Measurements from ENCODE around the gene HOTAIR.

The HOTAIR gene

DNA sequence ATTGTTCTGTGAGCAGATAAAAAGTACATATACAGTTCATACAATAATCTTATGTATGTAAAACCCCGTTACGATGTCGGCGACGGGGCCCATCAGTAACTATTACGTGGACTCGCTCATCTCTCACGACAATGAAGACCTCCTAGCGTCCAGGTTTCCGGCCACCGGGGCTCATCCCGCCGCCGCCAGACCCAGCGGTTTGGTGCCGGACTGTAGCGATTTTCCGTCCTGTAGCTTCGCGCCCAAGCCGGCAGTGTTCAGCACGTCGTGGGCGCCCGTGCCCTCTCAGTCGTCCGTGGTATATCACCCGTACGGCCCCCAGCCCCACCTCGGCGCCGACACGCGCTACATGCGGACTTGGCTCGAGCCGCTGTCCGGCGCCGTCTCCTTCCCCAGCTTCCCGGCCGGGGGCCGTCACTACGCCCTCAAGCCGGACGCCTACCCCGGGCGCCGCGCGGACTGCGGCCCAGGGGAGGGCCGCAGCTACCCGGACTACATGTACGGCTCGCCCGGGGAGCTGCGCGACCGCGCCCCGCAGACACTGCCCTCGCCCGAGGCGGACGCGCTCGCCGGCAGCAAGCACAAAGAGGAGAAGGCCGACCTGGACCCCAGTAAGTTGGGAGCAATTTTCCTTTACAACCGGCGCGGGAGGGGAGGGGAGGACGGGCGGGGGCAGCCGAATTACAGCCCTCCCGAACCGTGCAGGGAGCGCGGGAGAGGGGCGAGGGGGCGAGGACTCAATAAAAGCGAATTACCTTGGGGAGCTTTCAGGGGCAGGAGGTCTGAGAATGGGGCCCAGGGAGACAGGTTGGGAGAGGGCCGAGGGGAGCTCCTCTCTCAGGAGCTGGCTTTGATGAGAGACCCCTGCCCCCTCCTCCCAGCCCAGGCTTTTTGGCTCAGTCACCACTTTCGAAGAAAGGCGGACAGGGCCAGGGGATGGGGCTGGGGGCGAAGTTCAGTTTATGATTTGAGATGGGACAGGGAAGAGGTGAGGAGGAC lies 25.7 kb upstream of the HOTAIR start, which contains the start of gene HOXC9:
Gene HOXC9, plus strand, starts transcription at position 46 of the 999 bp plus-strand sequence. Its CDS starts 28 bp downstream, at position 74.
- in situ Hi-C loops (cut with MboI; ENCODE audit: low sequenced_read_pairs), result no loop called here

- in situ Hi-C loops (cut with MboI; ENCODE audit: low sequenced_read_pairs), result loop anchor here (25.0 kb wide), 1 partner anchor 388 kb away; the partner anchor contains the start of gene ZNF385A
Measured at GRCh38 chr12:53999559-54000115, 24.9 kb upstream of the HOTAIR start.

GRCh38 chr12:53998900-53999236 lies 24.1 kb upstream of the HOTAIR start:
- in situ Hi-C loops (cut with MboI; ENCODE audit: low sequenced_read_pairs), result loop anchor here (25.0 kb wide), 1 partner anchor 388 kb away; the partner anchor contains the start of gene ZNF385A

DNA sequence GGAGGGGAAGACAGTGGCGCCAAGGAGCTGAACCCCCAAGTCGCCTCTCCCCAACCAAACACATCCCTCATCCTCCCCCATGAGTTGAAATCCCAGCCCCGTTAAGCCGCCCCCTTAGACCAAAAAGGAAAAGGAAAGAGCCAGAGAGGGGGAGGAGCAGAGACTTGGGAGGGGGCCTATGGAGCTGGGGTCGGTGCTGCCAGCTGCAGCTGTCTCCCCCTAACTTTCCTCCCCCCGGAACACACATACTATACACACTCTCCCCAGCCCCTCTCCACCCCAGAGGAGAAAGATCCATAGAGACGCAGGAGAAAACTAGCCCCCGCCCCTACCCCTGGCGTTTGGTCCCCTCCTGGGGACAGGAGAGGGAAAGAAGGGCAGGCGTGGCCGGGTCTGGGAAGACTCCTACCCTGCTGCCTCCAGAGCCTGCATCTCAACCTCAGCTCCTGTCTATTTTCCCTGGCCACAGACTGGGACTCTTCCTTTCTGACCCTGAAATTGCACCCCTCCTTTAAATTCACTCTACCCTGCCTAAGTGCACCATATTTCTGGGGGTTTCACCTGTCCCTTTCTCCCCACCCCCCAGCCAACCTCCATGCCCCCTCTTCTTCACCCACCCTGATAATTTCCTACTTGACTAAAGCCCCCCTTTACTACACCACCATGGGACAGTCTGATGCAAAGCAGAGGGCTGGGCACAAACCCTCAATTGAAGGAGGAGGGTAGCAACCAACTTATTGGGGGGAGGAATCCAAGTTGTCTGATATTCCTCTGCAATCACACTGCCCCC lies 23.6 kb upstream of the HOTAIR start:
- in situ Hi-C loops (cut with MboI; ENCODE audit: low sequenced_read_pairs), result loop anchor here (25.0 kb wide), 1 partner anchor 389 kb away; the partner anchor contains the start of gene ZNF385A

DNA sequence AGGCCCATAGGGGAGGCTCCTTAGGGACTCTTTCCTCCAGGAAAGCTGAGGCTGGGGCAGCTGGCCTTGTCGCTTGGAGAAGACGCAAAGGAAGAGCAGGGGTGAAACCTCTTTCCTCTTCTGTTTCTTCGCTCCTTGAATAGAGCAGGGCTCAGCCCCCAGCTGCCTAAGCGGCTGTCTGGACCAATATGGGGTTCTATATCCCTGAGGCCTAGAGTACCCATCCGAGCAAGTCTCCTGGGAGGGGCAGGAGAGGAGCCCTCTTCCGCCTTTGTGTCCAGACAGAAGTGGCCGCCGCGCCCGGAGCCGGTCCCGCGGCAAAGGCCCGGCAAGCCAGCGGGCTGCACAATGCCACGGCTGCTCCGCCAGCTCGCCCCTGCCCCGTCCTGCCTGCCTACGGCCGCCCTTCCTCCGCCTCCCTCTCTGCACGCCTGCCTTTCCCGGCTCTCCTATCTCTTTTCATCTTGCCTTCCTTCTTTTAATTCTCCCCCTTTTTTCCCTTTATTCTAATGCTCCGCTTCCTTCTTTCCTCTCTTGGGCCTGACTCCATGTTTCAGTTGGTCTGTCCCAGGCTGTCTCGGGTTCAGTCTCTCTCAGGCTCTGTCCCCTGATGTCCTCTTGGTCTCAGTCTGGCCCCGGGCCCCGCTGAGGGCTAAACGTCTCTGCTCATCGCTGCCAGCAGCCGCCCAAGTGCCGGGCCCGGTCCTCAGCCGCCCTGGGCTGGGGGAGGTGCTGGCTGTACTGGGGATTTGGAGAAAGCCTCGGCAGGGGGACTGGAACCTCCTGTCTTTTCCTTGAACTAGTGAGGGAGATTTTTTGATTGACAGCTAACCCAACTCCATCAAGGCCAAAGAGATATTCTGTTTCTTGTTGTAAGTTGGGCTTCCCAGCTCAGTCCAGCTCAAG lies 22.7 kb upstream of the HOTAIR start:
- in situ Hi-C loops (cut with MboI; ENCODE audit: low sequenced_read_pairs), result loop anchor here (25.0 kb wide), 1 partner anchor 390 kb away; the partner anchor contains the start of gene ZNF385A

DNA sequence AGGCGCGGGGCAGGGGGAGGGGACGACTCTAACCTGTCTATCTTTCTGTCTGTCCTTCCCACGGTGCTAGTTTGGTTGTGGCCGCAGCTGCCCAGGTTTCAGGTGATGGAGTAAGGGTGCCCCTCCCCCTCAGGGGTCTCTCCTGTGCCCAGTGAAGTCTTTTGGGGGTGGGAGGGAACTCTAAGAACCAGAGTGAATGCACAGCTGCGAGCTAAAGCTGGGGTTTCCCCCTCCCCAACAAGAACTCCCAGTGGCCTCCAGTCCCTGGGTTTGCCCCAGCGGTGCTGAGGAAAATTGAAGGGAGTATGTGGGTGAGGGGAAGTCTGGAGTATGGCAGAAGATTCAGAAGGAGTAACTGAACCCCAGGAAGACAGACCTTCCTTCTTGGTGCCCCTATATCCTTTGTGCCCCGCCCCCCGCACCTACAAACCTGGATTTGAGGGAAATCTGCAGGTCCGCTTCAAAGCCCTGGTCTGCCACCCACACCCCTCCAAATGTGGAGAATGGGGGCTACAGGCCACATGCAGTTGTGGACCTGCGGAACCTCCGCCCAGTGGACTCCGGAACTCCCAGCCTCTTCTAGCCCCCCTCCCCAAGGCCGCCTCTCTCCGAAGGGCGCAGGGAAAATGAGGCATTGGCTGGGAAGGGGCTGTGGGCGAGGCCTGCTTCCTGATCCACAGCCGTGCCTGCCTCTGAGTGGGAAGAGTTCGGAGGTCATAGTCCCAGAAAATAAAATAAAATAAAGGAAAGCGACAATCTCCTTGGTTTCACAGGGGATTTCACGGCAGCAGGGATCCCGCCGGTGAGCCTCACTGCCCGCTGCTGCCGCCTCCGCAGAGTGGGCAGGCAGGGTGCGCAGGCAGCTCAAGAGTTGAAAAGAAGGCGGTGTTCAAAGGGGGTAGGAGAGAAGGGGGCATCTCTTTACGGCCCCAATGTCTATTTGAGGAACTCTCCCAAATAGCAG lies 21.8 kb upstream of the HOTAIR start:
- in situ Hi-C loops (cut with MboI; ENCODE audit: low sequenced_read_pairs), result loop anchor here (25.0 kb wide), 1 partner anchor 391 kb away; the partner anchor contains the start of gene ZNF385A

DNA sequence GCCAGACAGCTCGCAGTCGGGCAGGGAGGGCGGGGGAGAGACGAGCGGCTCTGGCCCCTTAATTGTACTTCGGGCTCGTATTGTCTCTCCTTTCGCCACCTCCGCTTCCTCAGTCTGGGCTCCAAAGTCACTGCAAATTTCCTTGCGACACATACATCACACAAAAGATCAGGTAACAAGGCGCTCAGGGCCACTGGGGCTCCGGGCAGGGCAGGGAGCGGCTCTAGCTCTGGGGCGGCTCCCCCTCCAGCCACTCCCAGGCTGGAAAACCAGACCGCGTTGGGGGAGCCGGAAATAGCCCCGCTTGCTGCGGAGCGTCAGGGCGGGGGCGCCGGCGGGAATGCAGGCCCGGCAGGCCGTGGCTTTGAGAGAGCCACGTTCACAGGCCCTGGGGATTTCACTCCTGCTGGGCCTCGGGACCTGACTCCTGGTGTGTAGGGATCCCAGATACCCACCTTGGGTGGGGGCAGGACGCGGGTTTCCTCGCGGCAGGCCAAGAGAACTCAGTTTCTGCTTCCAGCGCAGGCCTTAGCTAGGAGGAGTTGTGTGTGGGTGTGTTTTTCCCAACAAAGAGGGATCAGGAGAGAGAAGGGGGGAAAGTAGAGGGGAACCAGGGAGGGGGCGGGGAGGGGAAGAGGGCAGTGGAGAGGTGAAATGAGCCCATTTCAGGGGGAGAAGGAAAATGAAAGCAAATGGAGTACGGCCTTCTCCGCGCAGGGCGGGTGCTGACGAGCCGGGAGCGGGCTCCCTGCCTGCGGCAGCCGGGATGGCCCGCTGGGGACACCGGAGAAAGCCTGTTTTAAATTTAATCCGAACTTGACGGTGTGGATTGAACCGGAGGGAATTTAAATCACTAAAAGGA lies 20.9 kb upstream of the HOTAIR start:
- in situ Hi-C loops (cut with MboI; ENCODE audit: low sequenced_read_pairs), result loop anchor here (25.0 kb wide), 1 partner anchor 392 kb away; the partner anchor contains the start of gene ZNF385A

DNA sequence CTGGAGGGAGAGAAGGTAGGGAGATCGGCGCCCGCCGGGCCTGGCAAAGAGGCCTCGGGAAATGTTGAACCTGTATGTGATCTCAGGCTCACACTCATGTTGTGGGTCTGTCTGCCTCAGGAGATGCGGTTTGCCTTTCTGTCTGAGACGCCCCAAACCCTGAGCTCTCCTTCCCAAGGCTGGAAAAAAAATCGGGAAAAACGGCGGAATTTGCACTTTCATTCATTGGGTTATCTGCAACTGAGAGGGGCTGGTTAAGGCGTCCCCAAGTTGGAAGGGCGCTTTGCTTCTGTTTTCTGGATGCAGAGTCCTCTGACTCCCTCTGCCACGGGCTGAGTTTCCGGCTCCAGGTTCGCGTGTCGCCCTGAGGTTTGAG lies 20.2 kb upstream of the HOTAIR start:
- in situ Hi-C loops (cut with MboI; ENCODE audit: low sequenced_read_pairs), result loop anchor here (25.0 kb wide), 1 partner anchor 392 kb away; the partner anchor contains the start of gene ZNF385A

GRCh38 chr12:53994264-53995001 lies 19.7 kb upstream of the HOTAIR start:
- in situ Hi-C loops (cut with MboI; ENCODE audit: low sequenced_read_pairs), result loop anchor here (25.0 kb wide), 1 partner anchor 393 kb away; the partner anchor contains the start of gene ZNF385A

DNA sequence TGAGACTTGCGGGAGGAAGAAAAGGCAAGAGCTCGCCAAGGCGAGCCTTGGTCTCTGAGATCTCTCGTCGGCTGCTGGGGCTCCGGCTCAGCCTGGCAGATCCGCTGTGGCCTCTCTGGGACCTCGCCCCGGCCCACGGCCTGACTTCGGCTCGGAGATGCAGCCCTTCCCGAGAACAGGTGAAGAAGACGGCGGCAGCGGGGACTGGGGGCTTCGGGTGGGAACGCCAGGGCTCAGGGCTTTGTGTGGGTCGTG lies 19.2 kb upstream of the HOTAIR start:
- in situ Hi-C loops (cut with MboI; ENCODE audit: low sequenced_read_pairs), result loop anchor here (25.0 kb wide), 1 partner anchor 393 kb away; the partner anchor contains the start of gene ZNF385A

GRCh38 chr12:53993162-53994008 lies 18.6 kb upstream of the HOTAIR start:
- in situ Hi-C loops (cut with MboI; ENCODE audit: low sequenced_read_pairs), result loop anchor here (25.0 kb wide), 1 partner anchor 394 kb away; the partner anchor contains the start of gene ZNF385A

DNA sequence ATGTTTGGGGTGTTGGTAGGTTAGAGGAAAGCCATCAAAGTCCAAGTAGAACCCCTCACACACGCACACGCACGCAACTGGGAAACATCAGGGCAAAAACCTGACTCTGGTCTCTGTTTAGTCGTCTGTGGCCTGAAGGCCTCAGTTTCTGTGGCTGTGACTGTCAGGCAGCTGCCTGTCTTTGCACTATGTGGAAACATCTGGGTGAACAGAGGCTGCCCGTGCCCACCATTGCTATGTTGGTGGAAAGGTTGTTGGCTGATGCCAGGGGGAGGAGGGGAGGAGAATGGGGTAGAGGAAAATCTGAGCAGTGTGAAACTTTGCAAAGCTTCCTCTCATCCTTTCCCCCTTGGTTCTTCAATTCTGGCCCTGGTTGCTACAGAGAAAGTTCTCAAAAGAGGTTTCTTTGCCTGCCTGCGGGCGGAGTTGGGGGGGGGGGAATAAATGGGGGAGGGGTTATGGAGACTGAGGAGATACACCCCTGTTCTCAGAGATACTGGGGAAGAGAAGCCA lies 17.7 kb upstream of the HOTAIR start:
- in situ Hi-C loops (cut with MboI; ENCODE audit: low sequenced_read_pairs), result loop anchor here (25.0 kb wide), 1 partner anchor 395 kb away; the partner anchor contains the start of gene ZNF385A

DNA sequence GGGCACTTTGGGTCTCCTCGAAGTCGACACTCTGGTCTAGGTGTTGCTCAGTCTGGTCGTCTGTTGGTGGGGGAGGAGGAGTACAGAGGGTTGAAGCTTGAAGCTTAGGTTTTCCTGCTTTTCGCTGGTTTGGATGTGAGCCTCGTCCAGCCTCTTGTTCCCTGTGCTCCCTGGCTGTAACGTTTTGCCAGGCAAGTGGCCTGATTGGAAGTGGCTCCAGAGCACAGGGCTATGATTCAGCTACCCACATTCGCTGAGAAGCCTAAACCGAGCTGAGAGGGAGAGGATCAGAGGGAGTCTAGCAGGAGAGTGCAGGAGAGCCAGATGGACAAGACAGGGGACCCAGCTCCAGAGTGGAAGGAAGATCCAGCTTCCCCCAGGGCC lies 16.3 kb upstream of the HOTAIR start:
- in situ Hi-C loops (cut with MboI; ENCODE audit: low sequenced_read_pairs), result loop anchor here (25.0 kb wide), 1 partner anchor 396 kb away; the partner anchor contains the start of gene ZNF385A

DNA sequence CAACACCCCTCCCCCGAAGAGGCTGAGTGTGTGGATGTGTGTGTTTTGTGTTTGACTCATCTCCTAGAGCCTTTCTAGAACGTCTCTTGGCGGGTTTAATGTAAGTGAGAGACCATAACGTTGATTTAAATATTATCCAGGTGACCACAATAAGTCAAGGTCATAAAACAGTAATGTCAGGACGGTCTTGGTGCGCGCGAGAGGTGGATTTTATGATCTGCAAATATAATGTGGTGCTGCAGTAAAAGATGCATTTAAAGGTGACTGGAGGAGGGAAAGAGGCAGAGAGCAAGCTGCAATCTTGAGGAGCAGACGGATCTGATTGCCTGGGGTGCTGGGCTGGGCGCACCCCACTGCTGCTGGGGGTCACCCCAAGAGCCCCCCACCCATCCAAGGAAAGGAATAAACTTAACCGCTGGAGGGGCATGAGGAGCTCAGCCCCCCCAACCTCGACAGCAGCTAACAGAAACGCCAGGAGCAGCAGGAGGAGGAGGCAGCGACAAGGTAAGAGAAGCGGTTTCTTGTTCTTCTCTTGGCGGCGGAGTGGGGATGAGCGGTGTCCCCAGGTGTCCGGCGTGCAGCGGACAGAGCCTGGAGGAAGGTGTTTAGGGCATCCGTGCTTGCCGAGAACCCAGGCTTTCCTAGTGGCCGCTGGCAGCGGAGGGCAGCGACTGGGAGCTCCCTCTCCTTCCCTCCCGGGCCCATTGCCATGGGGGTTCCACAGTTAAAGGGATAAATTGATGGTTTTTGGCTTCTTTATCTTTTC lies 15.7 kb upstream of the HOTAIR start:
- in situ Hi-C loops (cut with MboI; ENCODE audit: low sequenced_read_pairs), result loop anchor here (25.0 kb wide), 1 partner anchor 397 kb away; the partner anchor contains the start of gene ZNF385A
